DMS53 treated with DMSO at 0.1 percent for 48 hours (cell line): ENCODE results near the gene CALML6.

Experiments used
- DNase-seq: peaks from one replicate; lab custom pipeline; 2025; ENCODE audit not compliant: unreplicated experiment; lab: John Stamatoyannopoulos, UW

The CALML6 gene

GRCh38 chr1:1942753-1943656 is 27.9 kb downstream of the CALML6 start:
- DNase-seq, result no peak

- peak; percentile 2 for DNase-seq
These were observed 28.9 kb downstream of the CALML6 start for GRCh38 chr1:1943834-1944570.

GRCh38 chr1:1945782-1946393 is 30.8 kb downstream of the CALML6 start:
- no peak for DNase-seq

- DNase-seq, result no peak
These were observed 31.5 kb downstream of the CALML6 start for GRCh38 chr1:1946540-1946939.

GRCh38 chr1:1947493-1947892 is 32.4 kb downstream of the CALML6 start:
- peak; percentile 19 for DNase-seq

GRCh38 chr1:1948783-1949182 is 33.7 kb downstream of the CALML6 start:
- DNase-seq, result no peak

GRCh38 chr1:1950940-1951339 is 35.9 kb downstream of the CALML6 start:
- DNase-seq, result no peak

- DNase-seq, result no peak
These were observed 39.0 kb downstream of the CALML6 start for GRCh38 chr1:1954015-1954414.

GRCh38 chr1:1954831-1955441 is 39.9 kb downstream of the CALML6 start:
- no peak for DNase-seq

- no peak for DNase-seq
These were observed 40.6 kb downstream of the CALML6 start for GRCh38 chr1:1955621-1956094.

- DNase-seq, result no peak
These were observed 41.0 kb downstream of the CALML6 start for GRCh38 chr1:1956101-1956500.

- no peak for DNase-seq
These were observed 41.8 kb downstream of the CALML6 start for GRCh38 chr1:1956586-1957532.

- DNase-seq, result no peak
These were observed 42.5 kb downstream of the CALML6 start for GRCh38 chr1:1957533-1957961.

GRCh38 chr1:1958071-1958541 is 43.0 kb downstream of the CALML6 start:
- DNase-seq, result no peak

GRCh38 chr1:1959459-1959839 is 44.4 kb downstream of the CALML6 start:
- DNase-seq, result no peak

- peak; percentile 58 for DNase-seq
These were observed 44.9 kb downstream of the CALML6 start for GRCh38 chr1:1959840-1960479.

GRCh38 chr1:1960480-1961196 is 45.6 kb downstream of the CALML6 start:
- no peak for DNase-seq

- no peak for DNase-seq
These were observed 47.7 kb downstream of the CALML6 start for GRCh38 chr1:1962752-1963151.

GRCh38 chr1:1963570-1963969 is 48.5 kb downstream of the CALML6 start:
- no peak for DNase-seq
